Uterus (tissue), 4 donors: Measurements from ENCODE around the gene DUSP18. TPM values are rescaled to one million over a fixed set of nuclear protein-coding genes. Genes with fewer than 3 reads are reported as not detected.

Experiments used
- DNase-seq, 2 donors: peaks; one replicate each; pipeline ENCODE4 v3.0.0-alpha.2; 2019 to 2020
- H3K27ac ChIP-seq, 2 donors: fragments of 200-600 bp; sonication (generic); 1 replicate in 1 of 2; 2 replicates in 1 of 2; pipeline ENCODE4 v1.5.1; 2016 to 2018
- H3K27me3 ChIP-seq, 2 donors: fragments of 200-600 bp; sonication (generic); one replicate each; pipeline ENCODE4 v1.5.1; 2018 to 2019; ENCODE audit warnings: control low read depth in 1 of 2
- H3K36me3 ChIP-seq, 2 donors: fragments of 200-600 bp; sonication (generic); one replicate each; pipeline ENCODE4 v1.5.1; 2019; ENCODE audit warnings: control low read depth in 1 of 2
- H3K4me1 ChIP-seq, 2 donors: fragments of 200-600 bp; sonication (generic); one replicate each; pipeline ENCODE4 v1.5.1; 2018 to 2019; ENCODE audit warnings: control low read depth in 1 of 2
- H3K4me3 ChIP-seq, 2 donors: fragments of 200-600 bp; sonication (generic); 1 replicate in 1 of 2; 2 replicates in 1 of 2; pipeline ENCODE4 v1.5.1; 2018 to 2019; ENCODE audit warnings: mild to moderate bottlenecking in 1 of 2
- H3K9me3 ChIP-seq, 2 donors: fragments of 200-600 bp; sonication (generic); one replicate each; pipeline ENCODE4 v1.5.1; 2019; ENCODE audit warnings: control low read depth in 1 of 2
- POLR2A ChIP-seq, 2 donors: fragments of 450-650 bp; IDR thresholded peaks; one replicate each; pipeline ENCODE4 v1.6.1; 2016; ENCODE audit warnings: antibody characterized with exemption in 2 of 2, mild to moderate bottlenecking in 1 of 2, moderate library complexity in 1 of 2
- intact Hi-C: fragments of 100-400 bp; cut with DNase I; formaldehyde crosslinking; loops from one replicate; pipeline ENCODE4 v1.15.1; 2023; ENCODE audit warnings: low total_unique reads
- total RNA-seq, 4 donors: library from RNA; depleted of rRNA in 3 of 4; stranded (reverse); fragments of >200 nt in 3 of 4; gene quantifications; one replicate each; pipeline versions ENCODE4 v1.1.0 to v1.2.4, GENCODE V29; 2014 to 2023
- TF ChIP-seq, protein P1 (sequence below), 4 experiments: fragments of 200-600 bp in 2 of 4; fragments of 450-650 bp in 2 of 4; sonication (generic) in 2 of 4; IDR thresholded peaks; one replicate each; pipeline ENCODE4 v1.5.1; 2016 to 2019; ENCODE audit warnings: antibody characterized with exemption in 4 of 4, mild to moderate bottlenecking in 2 of 4, moderate library complexity in 1 of 4
- donor health status: DM: yes; HTN: yes; CAD: no.

The DUSP18 gene
- total RNA-seq, 4 donors from 2014 or later = 0.88 to 10.6 (median 9.8) TPM

DNA sequence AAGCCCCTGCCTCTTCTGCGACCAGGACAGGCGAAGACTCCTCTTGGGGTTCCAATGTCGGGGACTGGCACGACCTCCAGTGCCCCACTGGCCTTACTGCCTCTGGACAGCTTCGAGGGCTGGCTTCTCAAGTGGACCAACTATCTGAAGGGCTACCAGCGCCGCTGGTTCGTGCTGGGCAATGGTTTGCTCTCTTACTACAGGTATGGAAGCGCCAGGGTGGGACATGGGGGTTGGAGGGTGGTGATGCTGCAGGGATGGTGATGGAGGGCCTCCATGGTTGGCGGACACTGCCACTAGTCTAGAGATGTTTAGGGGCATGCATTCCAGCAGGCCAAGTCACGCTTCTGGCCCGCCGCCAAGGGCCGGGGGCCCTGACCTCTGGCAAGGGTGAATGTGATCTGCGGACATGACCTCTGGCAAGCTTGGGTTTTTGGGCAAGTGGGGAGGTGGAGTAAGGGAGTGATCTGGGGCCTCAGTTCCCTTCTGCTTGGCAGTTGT, 27.7 kb upstream of the DUSP18 start:
- intact Hi-C loops = no loop called here
- peak; percentile 17 to 24 for DNase-seq
- H3K27ac ChIP-seq = peak overlapping the region in 1 of 2 donors; percentile 20
- H3K4me1 ChIP-seq = peaks cover 0 to 8% of the 10 kb centered on the region in 2 donors
- no peak for TF ChIP-seq POLR2A (IDR thresholded peaks at IDR 0.05)
- TF ChIP-seq, protein P1, sequence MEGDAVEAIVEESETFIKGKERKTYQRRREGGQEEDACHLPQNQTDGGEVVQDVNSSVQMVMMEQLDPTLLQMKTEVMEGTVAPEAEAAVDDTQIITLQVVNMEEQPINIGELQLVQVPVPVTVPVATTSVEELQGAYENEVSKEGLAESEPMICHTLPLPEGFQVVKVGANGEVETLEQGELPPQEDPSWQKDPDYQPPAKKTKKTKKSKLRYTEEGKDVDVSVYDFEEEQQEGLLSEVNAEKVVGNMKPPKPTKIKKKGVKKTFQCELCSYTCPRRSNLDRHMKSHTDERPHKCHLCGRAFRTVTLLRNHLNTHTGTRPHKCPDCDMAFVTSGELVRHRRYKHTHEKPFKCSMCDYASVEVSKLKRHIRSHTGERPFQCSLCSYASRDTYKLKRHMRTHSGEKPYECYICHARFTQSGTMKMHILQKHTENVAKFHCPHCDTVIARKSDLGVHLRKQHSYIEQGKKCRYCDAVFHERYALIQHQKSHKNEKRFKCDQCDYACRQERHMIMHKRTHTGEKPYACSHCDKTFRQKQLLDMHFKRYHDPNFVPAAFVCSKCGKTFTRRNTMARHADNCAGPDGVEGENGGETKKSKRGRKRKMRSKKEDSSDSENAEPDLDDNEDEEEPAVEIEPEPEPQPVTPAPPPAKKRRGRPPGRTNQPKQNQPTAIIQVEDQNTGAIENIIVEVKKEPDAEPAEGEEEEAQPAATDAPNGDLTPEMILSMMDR (IDR thresholded peaks at IDR 0.05) = no peak
- no peaks in the 10 kb centered on the region for H3K9me3 ChIP-seq
- H3K36me3 ChIP-seq = no peaks in the 10 kb centered on the region
- H3K27me3 ChIP-seq = no peaks in the 10 kb centered on the region
- H3K4me3 ChIP-seq = peak overlapping the region; percentile 31 to 69

DNA sequence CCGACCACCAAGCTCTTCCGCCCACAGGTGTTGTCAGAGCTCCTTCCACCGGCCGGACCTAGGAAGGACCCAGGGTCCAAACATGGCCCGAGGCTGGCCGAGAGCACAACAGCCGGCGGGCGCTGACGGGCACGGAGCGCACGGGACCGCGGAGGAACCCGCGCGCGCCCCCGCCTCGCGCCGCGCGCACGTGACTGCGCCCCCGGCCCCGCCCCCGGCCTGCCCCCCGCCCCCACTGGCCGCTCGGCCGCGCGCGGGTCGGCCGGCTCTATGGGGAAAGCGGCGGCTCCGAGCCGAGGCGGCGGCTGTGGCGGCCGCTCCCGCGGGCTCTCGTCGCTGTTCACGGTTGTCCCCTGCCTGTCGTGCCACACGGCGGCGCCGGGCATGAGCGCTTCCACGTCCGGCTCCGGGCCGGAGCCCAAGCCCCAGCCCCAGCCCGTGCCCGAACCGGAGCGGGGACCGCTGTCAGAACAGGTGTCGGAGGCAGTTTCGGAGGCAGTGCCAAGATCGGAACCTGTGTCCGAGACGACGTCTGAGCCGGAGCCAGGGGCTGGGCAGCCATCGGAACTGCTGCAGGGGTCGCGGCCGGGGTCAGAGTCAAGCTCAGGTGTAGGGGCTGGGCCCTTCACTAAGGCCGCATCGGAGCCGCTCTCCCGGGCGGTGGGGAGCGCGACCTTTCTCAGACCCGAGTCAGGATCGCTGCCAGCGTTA, 27.1 kb upstream of the DUSP18 start, which contains the start of gene OSBP2:
TSS of gene OSBP2 (plus strand) at position 235 of the 711 bp plus-strand sequence. CDS start at position 271, 36 bp downstream.
- H3K4me1 ChIP-seq = peaks cover 0 to 8% of the 10 kb centered on the region in 2 donors
- peak within 1 kb of the TSS; percentile 22 to 65 for H3K27ac ChIP-seq
- no peak for TF ChIP-seq POLR2A (IDR thresholded peaks at IDR 0.05)
- TF ChIP-seq, protein P1 (IDR thresholded peaks at IDR 0.05) = no peak
- H3K27me3 ChIP-seq = no peaks in the 10 kb centered on the region
- no peaks in the 10 kb centered on the region for H3K36me3 ChIP-seq
- intact Hi-C loops = no loop called here
- peak within 1 kb of the TSS; percentile 32 to 69 for H3K4me3 ChIP-seq
- DNase-seq = peak; percentile 23 to 30
- no peaks in the 10 kb centered on the region for H3K9me3 ChIP-seq

DNA sequence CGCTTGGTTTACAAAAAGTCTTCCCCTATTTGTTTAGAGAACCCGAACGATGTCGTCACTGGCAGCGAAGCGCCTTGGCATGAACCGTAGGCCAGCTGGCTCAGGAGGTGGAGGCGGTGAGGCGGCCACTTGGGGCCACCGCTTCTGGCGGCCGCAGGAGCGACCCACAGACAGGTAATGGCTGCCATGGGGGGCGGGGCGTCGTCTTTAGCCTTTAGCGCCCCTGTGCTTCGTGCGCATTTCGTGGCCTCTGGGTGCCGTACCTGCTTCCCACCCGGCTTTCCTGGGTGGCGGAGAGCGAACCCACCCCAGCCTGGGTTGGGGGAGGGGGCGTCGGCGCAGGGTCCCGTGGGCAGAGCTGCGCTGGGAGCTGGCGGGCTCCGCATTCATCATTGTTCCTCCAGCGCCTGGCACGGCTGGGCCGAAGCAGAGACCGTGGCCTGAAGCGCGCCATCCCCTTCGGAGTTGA, 26.5 kb upstream of the DUSP18 start:
- Histone ChIP-seq H3K27ac (peak overlapping the region; percentile 22 to 54), H3K27me3 (no peaks in the 10 kb centered on the region)

DNA sequence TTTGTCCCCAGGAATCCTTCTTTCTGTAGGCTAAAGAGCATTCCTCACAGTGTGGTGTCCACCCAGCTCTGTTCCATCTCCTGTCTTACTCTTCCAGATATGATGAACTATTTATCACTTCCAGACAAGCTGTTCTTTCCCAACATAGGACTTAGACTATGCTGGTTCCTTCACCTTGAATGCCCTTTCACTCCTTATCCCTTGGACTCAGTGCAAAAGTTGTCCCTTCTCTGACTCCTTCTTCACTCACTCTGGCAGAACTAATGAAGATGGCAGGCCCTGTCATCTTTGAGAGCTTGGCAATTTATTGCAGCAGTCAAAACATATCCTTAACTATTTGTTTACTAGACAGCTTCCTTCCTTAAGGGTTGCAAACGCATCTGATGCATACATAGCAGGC, 23.5 kb upstream of the DUSP18 start:
- H3K4me1 ChIP-seq = peaks cover 0 to 8% of the 10 kb centered on the region in 2 donors
- no peaks in the 10 kb centered on the region for H3K36me3 ChIP-seq
- no peak overlapping the region for H3K27ac ChIP-seq
- H3K9me3 ChIP-seq = no peaks in the 10 kb centered on the region
- H3K27me3 ChIP-seq = no peaks in the 10 kb centered on the region
- H3K4me3 ChIP-seq = no peak overlapping the region
- no peak for DNase-seq
- TF ChIP-seq POLR2A (IDR thresholded peaks at IDR 0.05) = no peak
- TF ChIP-seq, protein P1 (IDR thresholded peaks at IDR 0.05) = no peak
- intact Hi-C loops = no loop called here

More for the DNA sequence above, 26.5 kb upstream of the DUSP18 start:
- intact Hi-C loops = no loop called here
- DNase-seq = peak; percentile 39 to 48
- TF ChIP-seq, protein P1 (IDR thresholded peaks at IDR 0.05) = no peak
- TF ChIP-seq POLR2A (IDR thresholded peaks at IDR 0.05) = no peak
- H3K9me3 ChIP-seq = no peaks in the 10 kb centered on the region
- H3K4me1 ChIP-seq = peaks cover 0 to 8% of the 10 kb centered on the region in 2 donors
- peak overlapping the region; percentile 32 to 40 for H3K4me3 ChIP-seq
- H3K36me3 ChIP-seq = no peaks in the 10 kb centered on the region

DNA sequence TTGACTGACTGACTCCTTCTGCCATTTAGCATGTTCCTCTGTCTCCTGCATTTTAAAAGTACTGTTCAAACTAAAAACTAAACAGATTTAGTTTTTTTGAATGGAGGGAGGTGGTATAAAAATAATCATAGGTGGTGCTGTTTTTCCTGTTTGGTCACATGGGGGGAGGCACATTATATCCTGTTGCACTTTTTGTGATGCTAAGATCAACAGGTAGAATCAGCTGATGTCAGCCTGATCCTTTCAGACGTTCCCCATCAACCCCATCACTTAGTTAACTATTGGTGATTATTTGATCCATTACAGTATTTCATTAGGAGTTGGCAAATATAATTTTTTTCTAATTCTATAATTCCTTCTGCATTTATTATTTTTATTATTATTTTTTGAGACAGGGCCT, 21.9 kb upstream of the DUSP18 start:
- no peaks in the 10 kb centered on the region for H3K9me3 ChIP-seq
- intact Hi-C loops = no loop called here

More for the DNA sequence above, 21.9 kb upstream of the DUSP18 start:
- no peak for TF ChIP-seq POLR2A (IDR thresholded peaks at IDR 0.05)
- TF ChIP-seq, protein P1 (IDR thresholded peaks at IDR 0.05) = no peak
- Histone ChIP-seq H3K36me3 (no peaks in the 10 kb centered on the region), H3K27me3 (no peaks in the 10 kb centered on the region), H3K27ac (no peak overlapping the region), H3K4me3 (no peak overlapping the region), H3K4me1 (no peaks in the 10 kb centered on the region)
- no peak for DNase-seq
